ENCODE measurements around the gene ACP7.

GRCh38 chr19:39122934-39123731, 39.0 kb downstream of the ACP7 start:
- TF ChIP-seq POLR2A (IDR thresholded peaks at IDR 0.05), result no peak
- no peak for TF ChIP-seq CTCF (IDR thresholded peaks at IDR 0.05)
